GM18867 (cell line): ENCODE results near the gene HABP4.
"Not testable (repeated sequence)": the region's sequence is repeated elsewhere in the genome, so short reads cannot be mapped to it uniquely, and the experiment has no call there.

Experiments
- ATAC-seq: cut with Tn5 transposase; IDR thresholded peaks from one replicate; pipeline ENCODE4 v1.9.1; 2021; ENCODE audit warnings: mild to moderate bottlenecking, moderate library complexity; ENCODE audit not compliant: unreplicated experiment

Gene HABP4

GRCh38 chr9:96495341-96495740 lies 45.4 kb downstream of the HABP4 start:
- no peak for ATAC-seq

GRCh38 chr9:96496368-96497116 lies 46.6 kb downstream of the HABP4 start:
- no peak for ATAC-seq

GRCh38 chr9:96497117-96497399 lies 47.1 kb downstream of the HABP4 start:
- ATAC-seq, result no peak

GRCh38 chr9:96498796-96499195 lies 48.8 kb downstream of the HABP4 start:
- ATAC-seq, result no peak

- no peak for ATAC-seq
Observed at GRCh38 chr9:96499257-96499656, 49.3 kb downstream of the HABP4 start.

- no peak for ATAC-seq
Observed at GRCh38 chr9:96500696-96501632, 51.0 kb downstream of the HABP4 start.

- no peak for ATAC-seq
Observed at GRCh38 chr9:96501633-96502538, 51.9 kb downstream of the HABP4 start.

- no peak for ATAC-seq
Observed at GRCh38 chr9:96502539-96503373, 52.8 kb downstream of the HABP4 start.

GRCh38 chr9:96503374-96503748 lies 53.4 kb downstream of the HABP4 start:
- ATAC-seq, result not testable (repeated sequence)

GRCh38 chr9:96503918-96504317 lies 53.9 kb downstream of the HABP4 start:
- ATAC-seq, result no peak

- no peak for ATAC-seq
Observed at GRCh38 chr9:96505316-96505991, 55.5 kb downstream of the HABP4 start.

- ATAC-seq, result no peak
Observed at GRCh38 chr9:96508227-96508940, 58.4 kb downstream of the HABP4 start.

GRCh38 chr9:96509026-96509425 lies 59.1 kb downstream of the HABP4 start:
- ATAC-seq, result no peak

- ATAC-seq, result no peak
Observed at GRCh38 chr9:96509848-96510247, 59.9 kb downstream of the HABP4 start.

- no peak for ATAC-seq
Observed at GRCh38 chr9:96510258-96510657, 60.3 kb downstream of the HABP4 start.

- no peak for ATAC-seq
Observed at GRCh38 chr9:96512240-96512639, 62.3 kb downstream of the HABP4 start.

- ATAC-seq, result no peak
Observed at GRCh38 chr9:96513622-96514021, 63.7 kb downstream of the HABP4 start.

GRCh38 chr9:96514108-96514799 lies 64.3 kb downstream of the HABP4 start:
- ATAC-seq, result no peak

- ATAC-seq, result no peak
Observed at GRCh38 chr9:96514800-96515158, 64.8 kb downstream of the HABP4 start.
